GM10847 (cell line): ENCODE results near the gene SF1.

Source experiments
- POLR2A ChIP-seq: IDR thresholded peaks from 2 replicates; pipeline ENCODE4 v1.6.1; 2011; ENCODE audit not compliant: insufficient read length; ENCODE audit errors: extremely low read depth

SF1 gene

GRCh38 chr11:64771861-64772260 is 6.5 kb downstream of the SF1 start:
- TF ChIP-seq POLR2A, result no peak

DNA sequence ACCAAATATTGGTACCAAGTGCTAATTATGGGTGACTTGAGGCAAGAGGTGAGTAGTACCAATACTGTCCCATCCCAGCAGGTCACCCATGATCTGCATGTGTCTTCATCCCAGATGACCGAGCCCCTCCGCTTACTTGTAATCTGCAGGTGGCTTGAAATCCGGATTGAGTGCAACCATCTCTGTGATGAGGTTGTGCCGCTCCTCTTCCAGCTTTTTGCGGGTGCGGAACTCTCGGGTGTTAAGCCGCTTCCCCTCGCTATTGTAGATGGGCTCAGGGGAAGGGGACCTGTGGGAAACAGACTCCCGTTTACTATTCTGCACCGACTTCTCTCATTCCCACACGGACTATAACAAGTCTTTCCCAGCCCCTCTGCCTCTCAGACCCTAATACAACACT is 8.2 kb downstream of the SF1 start:
- no peak for TF ChIP-seq POLR2A

GRCh38 chr11:64769283-64769682 is 9.1 kb downstream of the SF1 start:
- TF ChIP-seq POLR2A, result no peak

DNA sequence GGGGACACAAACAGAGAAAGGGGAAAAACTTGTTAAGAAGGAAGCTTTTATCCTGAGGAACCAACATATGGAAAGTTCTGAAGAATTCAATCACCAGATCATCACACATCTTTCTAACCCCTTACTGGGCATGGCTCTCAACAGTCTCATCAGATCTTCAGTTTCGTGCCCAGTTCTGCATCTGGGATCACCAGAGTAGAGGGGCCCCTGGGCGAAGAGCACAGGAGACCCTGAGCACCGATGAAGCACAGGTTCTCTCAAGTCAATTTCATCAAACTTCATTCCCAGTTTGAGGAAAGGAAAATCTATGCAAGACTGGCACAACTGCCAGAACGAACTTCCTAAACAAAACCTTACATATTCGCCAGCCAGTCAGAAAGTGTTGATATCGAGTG is 10.0 kb downstream of the SF1 start:
- no peak for TF ChIP-seq POLR2A

GRCh38 chr11:64767344-64768299 is 10.7 kb downstream of the SF1 start:
- TF ChIP-seq POLR2A, result no peak

GRCh38 chr11:64766881-64767280 is 11.5 kb downstream of the SF1 start:
- TF ChIP-seq POLR2A, result no peak

- TF ChIP-seq POLR2A, result no peak
These were observed 12.3 kb downstream of the SF1 start for GRCh38 chr11:64765851-64766665.

DNA sequence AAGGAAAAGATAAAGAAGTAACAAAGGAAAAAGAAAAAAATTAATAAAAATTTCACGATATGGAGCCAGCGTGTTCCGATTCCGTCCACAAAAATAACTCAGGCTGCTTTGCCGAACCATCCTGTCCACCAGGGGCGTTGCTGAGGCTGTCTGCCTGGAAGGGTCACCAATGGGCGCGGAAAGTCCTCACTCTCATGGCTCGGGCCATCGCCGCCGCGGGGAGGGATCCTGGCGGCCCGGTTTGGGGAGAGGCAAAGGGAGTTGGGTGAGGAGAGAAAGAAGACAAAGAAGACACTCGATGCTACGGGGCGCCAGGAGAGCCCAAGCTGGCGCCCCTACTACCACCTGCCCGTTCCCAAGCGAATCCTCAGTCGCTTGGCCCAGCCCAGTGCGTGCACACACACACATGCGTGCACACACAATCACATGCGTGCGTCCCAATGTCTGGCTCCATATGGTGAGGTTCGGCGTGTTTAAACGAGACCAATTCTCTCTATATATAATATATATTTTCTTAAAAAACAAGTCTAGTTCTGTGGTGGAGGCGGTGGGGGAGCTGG is 13.0 kb downstream of the SF1 start:
- no peak for TF ChIP-seq POLR2A

- no peak for TF ChIP-seq POLR2A
These were observed 13.6 kb downstream of the SF1 start for GRCh38 chr11:64764753-64765152.

DNA sequence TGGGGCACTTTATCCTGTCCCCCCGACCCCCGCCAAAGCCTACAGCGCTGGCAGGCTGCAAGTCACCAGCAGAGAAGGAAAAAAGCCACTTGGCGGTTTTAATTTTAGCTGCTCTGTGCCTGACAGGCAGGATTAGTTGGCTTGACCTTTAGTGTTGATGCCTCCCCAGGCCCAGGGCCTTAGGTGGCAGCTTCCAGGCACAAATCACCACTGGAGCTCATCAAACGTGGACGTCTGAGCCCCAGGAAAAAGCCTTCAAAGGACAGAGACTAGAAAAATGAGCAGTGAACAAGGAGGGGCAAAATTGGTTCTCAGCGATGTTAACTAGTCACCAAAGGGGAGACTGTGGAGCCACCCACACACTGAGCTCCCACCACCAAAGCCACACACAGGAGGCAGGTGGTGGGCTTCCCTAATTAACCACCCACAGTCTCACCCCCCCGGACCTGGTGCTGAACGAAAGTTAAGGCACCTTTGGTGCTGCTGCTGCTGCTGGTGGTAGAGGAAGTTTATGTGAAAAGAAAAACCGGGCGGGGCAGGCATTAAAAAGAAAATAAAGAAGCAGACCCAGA is 14.2 kb downstream of the SF1 start:
- TF ChIP-seq POLR2A, result no peak

- no peak for TF ChIP-seq POLR2A
These were observed 14.8 kb downstream of the SF1 start for GRCh38 chr11:64763526-64764039.

GRCh38 chr11:64762674-64763525 is 15.4 kb downstream of the SF1 start:
- no peak for TF ChIP-seq POLR2A

DNA sequence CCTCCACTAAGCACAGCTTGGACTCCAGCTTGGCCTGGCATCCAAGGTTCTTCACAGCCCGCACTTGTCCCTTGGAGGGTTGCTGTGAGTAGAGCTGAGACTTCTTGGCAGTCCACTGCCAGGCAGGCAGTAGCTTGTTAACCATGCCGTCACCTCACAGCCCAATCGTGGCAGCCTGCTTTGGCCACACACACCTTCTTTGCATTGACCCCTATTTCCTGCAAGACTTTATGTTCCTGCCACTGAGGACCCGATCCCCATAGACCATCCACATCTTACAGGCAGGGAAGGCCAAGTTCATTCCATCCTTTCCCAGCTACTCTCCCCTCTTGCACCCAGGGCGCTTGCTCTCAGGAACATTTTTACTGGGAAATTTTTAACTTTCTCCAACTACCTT is 16.1 kb downstream of the SF1 start:
- no peak for TF ChIP-seq POLR2A

DNA sequence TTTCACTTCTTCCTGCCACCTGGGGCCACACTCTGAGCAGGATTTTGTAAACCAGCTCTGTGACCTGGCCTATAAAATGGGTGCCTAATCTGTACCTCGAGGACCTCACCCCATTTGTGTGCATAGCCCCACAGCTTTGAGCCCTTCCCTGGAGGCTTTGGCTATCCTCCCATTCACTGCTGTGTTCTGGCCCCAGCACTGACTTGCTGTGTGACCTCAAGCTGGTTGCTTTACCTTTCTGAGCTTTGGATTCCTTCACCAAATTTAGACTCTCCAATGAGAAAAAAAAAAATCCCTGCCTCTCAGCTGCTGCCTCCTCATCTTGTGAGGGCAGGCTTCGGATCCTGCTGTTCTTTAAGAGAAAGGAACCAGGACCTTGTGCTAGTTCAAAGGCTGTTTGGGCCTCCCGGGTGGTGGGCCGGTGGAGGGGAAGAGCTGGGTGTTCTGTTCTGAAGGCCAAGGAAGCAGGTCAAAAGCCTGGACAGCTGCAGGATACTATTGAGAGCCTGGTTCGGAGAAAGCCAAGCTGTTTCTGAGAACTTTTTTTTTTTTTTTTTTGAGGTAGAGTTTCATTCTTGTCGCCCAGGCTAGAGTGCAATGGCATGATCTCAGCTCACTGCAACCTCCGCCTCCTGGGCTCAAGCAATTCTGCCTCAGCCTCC is 17.5 kb downstream of the SF1 start:
- TF ChIP-seq POLR2A, result no peak
